K562 (cell line): Measurements from ENCODE around the gene UBXN1. TPM values are rescaled to one million over a fixed set of nuclear protein-coding genes. Genes with fewer than 3 reads are reported as not detected.
A peak's percentile ranks its signal among the peaks of the same experiment; 100 is the strongest.

ENCODE experiments used
- ARID1B ChIP-seq: fragments of 450-650 bp; IDR thresholded peaks from 2 replicates; pipeline ENCODE4 v1.6.1; 2016; ENCODE audit warnings: antibody characterized with exemption, mild to moderate bottlenecking, inconsistent platforms
- CHD2 ChIP-seq: IDR thresholded peaks from 2 replicates; pipeline ENCODE4 v1.6.1; 2011; ENCODE audit warnings: low read depth, low read length
- DIDO1 ChIP-seq: fragments of 450-650 bp; IDR thresholded peaks from 2 replicates; pipeline ENCODE4 v1.6.1; 2016; ENCODE audit warnings: low read depth, missing biosample characterization, missing genetic modification characterization
- FOXK1 ChIP-seq: sonication (generic); formaldehyde crosslinking; IDR thresholded peaks from 2 replicates; pipeline ENCODE4 v1.8.0; 2022; ENCODE audit warnings: missing genetic modification reagents, mild to moderate bottlenecking, borderline replicate concordance
- HDGF ChIP-seq: fragments of 450-650 bp; IDR thresholded peaks from 2 replicates; pipeline ENCODE4 v1.6.1; 2016
- MAZ ChIP-seq, 2 experiments: fragments of 450-650 bp in 1 of 2; sonication (generic) in 1 of 2; formaldehyde crosslinking; IDR thresholded peaks in 1 of 2; conservative IDR thresholded peaks in 1 of 2; 2 replicates each; pipeline versions ENCODE4 v1.4.0 to v1.5.0; 2020; ENCODE audit warnings: mild to moderate bottlenecking in 1 of 2, missing genetic modification reagents in 1 of 2
- MBD2 ChIP-seq: sonication (generic); IDR thresholded peaks from 2 replicates; pipeline ENCODE4 v1.6.1; 2016; ENCODE audit warnings: low read depth, borderline replicate concordance
- NONO ChIP-seq, 2 experiments: fragments of 200-400 bp in 1 of 2; fragments of 450-650 bp in 1 of 2; formaldehyde crosslinking in 1 of 2; IDR thresholded peaks; 2 replicates each; pipeline ENCODE4 v1.6.1; 2017; ENCODE audit warnings: low read depth in 2 of 2, mild to moderate bottlenecking in 2 of 2, moderate library complexity in 2 of 2, low read length in 1 of 2
- ZBTB40 ChIP-seq, 2 experiments: fragments of 450-650 bp in 1 of 2; sonication (generic) in 1 of 2; formaldehyde crosslinking in 1 of 2; IDR thresholded peaks; 2 replicates each; pipeline versions ENCODE4 v1.7.1 to v1.9.0; 2016 to 2022; ENCODE audit warnings: inconsistent platforms in 1 of 2, mild to moderate bottlenecking in 1 of 2, missing genetic modification reagents in 1 of 2
- ZNF143 ChIP-seq: sonication (generic); formaldehyde crosslinking; IDR thresholded peaks from 2 replicates; pipeline ENCODE4 v1.9.0; 2022; ENCODE audit warnings: mild to moderate bottlenecking, missing genetic modification reagents
- polyA plus RNA-seq, 8 experiments: library from polyadenylated mRNA; depleted of rRNA in 4 of 8; stranded (reverse) in 5 of 8; unstranded in 3 of 8; fragments of >200 nt; fragmentation: Nextera tagmentation in 2 of 8; fragmentation: Illumina TruSeq in 1 of 8; extraction: Ambion mirVana in 2 of 8; extraction: Trizol in 1 of 8; gene quantifications; 2 replicates each; pipeline versions ENCODE4 v1.2.1 to v1.2.3, GENCODE V29; 2011 to 2014; ENCODE audit warnings: inconsistent platforms in 1 of 8, missing spikeins in 1 of 8
- total RNA-seq, 7 experiments: library from RNA; depleted of rRNA in 6 of 7; stranded (reverse); fragments of >200 nt in 6 of 7; fragmentation: Illumina TruSeq in 2 of 7; extraction: Trizol in 2 of 7; gene quantifications; 2 replicates each; pipeline versions ENCODE4 v1.2.1 to v1.2.3, GENCODE V29; 2011 to 2021; ENCODE audit warnings: low replicate concordance in 1 of 7
- TF ChIP-seq, protein P1 (sequence below): fragments of 450-650 bp; IDR thresholded peaks from 2 replicates; pipeline ENCODE4 v1.6.1; 2018; ENCODE audit not compliant: partially characterized antibody
- TF ChIP-seq, protein P2 (sequence below): fragments of 250-450 bp; sonication (Bioruptor Pico); IDR thresholded peaks from 2 replicates; pipeline ENCODE4 v1.4.0; 2020; ENCODE audit warnings: borderline replicate concordance

UBXN1 gene
- total and polyA plus RNA-seq, 9 of the 15 experiments (the other 6 are each of a cell fraction or from before 2014, with no cell fraction given), result 4.8 to 263 (median 99.7) TPM

- TF ChIP-seq MAZ (CRISPR knock-in tag; conservative IDR thresholded peaks at IDR 0.05 in 1 of 2, IDR thresholded peaks at IDR 0.05 in 1 of 2) (no peak), CHD2 (peak; percentile 49; the same call in 1 of the 2 replicates), DIDO1 (tag) (no peak), ARID1B (no peak), ZBTB40 (IDR thresholded peaks at IDR 0.05) (no peak), ZBTB40 (CRISPR knock-in tag; IDR thresholded peaks at IDR 0.05) (no peak), HDGF (0 out of 2 replicates have a peak, but pooled peaks have one; percentile 11), MBD2 (peak; percentile 75; the same call in 1 of the 2 replicates), FOXK1 (CRISPR knock-in tag) (no peak), NONO (IDR thresholded peaks at IDR 0.05; ENCODE audit: low read depth in 2 of 2, low read length in 1 of 2) (peak in 1 of 2 experiments; percentile 97; a peak in 2 of 4 replicates), ZNF143 (CRISPR knock-in tag) (no peak)
- TF ChIP-seq, protein P1, sequence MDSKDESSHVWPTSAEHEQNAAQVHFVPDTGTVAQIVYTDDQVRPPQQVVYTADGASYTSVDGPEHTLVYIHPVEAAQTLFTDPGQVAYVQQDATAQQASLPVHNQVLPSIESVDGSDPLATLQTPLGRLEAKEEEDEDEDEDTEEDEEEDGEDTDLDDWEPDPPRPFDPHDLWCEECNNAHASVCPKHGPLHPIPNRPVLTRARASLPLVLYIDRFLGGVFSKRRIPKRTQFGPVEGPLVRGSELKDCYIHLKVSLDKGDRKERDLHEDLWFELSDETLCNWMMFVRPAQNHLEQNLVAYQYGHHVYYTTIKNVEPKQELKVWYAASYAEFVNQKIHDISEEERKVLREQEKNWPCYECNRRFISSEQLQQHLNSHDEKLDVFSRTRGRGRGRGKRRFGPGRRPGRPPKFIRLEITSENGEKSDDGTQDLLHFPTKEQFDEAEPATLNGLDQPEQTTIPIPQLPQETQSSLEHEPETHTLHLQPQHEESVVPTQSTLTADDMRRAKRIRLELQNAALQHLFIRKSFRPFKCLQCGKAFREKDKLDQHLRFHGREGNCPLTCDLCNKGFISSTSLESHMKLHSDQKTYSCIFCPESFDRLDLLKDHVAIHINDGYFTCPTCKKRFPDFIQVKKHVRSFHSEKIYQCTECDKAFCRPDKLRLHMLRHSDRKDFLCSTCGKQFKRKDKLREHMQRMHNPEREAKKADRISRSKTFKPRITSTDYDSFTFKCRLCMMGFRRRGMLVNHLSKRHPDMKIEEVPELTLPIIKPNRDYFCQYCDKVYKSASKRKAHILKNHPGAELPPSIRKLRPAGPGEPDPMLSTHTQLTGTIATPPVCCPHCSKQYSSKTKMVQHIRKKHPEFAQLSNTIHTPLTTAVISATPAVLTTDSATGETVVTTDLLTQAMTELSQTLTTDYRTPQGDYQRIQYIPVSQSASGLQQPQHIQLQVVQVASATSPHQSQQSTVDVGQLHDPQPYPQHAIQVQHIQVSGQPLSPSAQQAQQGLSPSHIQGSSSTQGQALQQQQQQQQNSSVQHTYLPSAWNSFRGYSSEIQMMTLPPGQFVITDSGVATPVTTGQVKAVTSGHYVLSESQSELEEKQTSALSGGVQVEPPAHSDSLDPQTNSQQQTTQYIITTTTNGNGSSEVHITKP, result peak; percentile 99
- TF ChIP-seq, protein P2, sequence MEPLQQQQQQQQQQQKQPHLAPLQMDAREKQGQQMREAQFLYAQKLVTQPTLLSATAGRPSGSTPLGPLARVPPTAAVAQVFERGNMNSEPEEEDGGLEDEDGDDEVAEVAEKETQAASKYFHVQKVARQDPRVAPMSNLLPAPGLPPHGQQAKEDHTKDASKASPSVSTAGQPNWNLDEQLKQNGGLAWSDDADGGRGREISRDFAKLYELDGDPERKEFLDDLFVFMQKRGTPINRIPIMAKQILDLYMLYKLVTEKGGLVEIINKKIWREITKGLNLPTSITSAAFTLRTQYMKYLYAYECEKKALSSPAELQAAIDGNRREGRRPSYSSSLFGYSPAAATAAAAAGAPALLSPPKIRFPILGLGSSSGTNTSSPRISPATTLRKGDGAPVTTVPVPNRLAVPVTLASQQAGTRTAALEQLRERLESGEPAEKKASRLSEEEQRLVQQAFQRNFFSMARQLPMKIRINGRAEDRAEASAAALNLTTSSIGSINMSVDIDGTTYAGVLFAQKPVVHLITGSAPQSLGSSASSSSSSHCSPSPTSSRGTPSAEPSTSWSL (CRISPR knock-in tag), result no peak
Measured at GRCh38 chr11:62707277-62707861, 28.5 kb upstream of the UBXN1 start, which contains the start of the genes BSCL2 and GNG3 (continued).
